OCI-LY7 (cell line): ENCODE measurements around the gene PPFIA2. TPM values are rescaled to one million over a fixed set of nuclear protein-coding genes. Genes with fewer than 3 reads are reported as not detected.

ENCODE experiments used
- BruUV-seq: library from RNA; stranded (reverse); fragments of 400-500 nt; replicated peaks from 2 replicates; lab custom pipeline; 2021; lab: Mats Ljungman, UMichigan
- CTCF ChIA-PET: fragments of 300-600 bp; sonication (Branson Sonifier 250); formaldehyde crosslinking; loops from one replicate; lab custom pipeline; 2022; ENCODE audit warnings: antibody characterized with exemption; ENCODE audit not compliant: unreplicated experiment; lab: Charles Lee
- POLR2A ChIA-PET: fragments of 300-600 bp; sonication (Branson Sonifier 250); formaldehyde crosslinking; loops from one replicate; lab custom pipeline; 2022; ENCODE audit warnings: antibody characterized with exemption; lab: Charles Lee
- DNase-seq: peaks from one replicate; pipeline ENCODE4 v3.0.0-alpha.2; 2015; ENCODE audit warnings: low spot score
- H2AFZ ChIP-seq: fragments of 200-600 bp; sonication (generic), shearing (Covaris generic); 2 replicates; pipeline ENCODE4 v1.6.1; 2014; ENCODE audit warnings: mild to moderate bottlenecking, antibody characterized with exemption, low read length, moderate library complexity
- H3K27ac ChIP-seq: fragments of 200-600 bp; sonication (generic); 2 replicates; pipeline ENCODE4 v1.5.1; 2014; ENCODE audit warnings: mixed run types, low read depth, mild to moderate bottlenecking, moderate library complexity, low read length, inconsistent platforms; ENCODE audit not compliant: poor library complexity, severe bottlenecking
- H3K36me3 ChIP-seq: fragments of 200-600 bp; sonication (generic); 2 replicates; pipeline ENCODE4 v1.6.1; 2014; ENCODE audit warnings: mild to moderate bottlenecking, antibody characterized with exemption, low read length, moderate library complexity, mixed read lengths; ENCODE audit not compliant: insufficient read depth
- H3K4me1 ChIP-seq: fragments of 200-600 bp; sonication (generic); 2 replicates; pipeline ENCODE4 v1.5.1; 2014; ENCODE audit warnings: mild to moderate bottlenecking, low read length; ENCODE audit not compliant: insufficient read depth, poor library complexity, severe bottlenecking
- H3K4me2 ChIP-seq: fragments of 200-600 bp; sonication (generic); 2 replicates; pipeline ENCODE4 v1.6.1; 2014; ENCODE audit warnings: mild to moderate bottlenecking, low read length
- H3K4me3 ChIP-seq: fragments of 200-600 bp; sonication (generic); 2 replicates; pipeline ENCODE4 v1.5.1; 2014; ENCODE audit warnings: mild to moderate bottlenecking, low read depth, low read length; ENCODE audit not compliant: poor library complexity, severe bottlenecking
- H3K79me2 ChIP-seq: fragments of 200-600 bp; sonication (generic); 2 replicates; pipeline ENCODE4 v1.6.1; 2016; ENCODE audit warnings: low read depth, mild to moderate bottlenecking, low read length, moderate library complexity, mixed read lengths; ENCODE audit not compliant: insufficient read depth
- H3K9me2 ChIP-seq: fragments of 200-600 bp; sonication (generic); 2 replicates; pipeline ENCODE4 v1.6.1; 2016; ENCODE audit warnings: mild to moderate bottlenecking, low read length, mixed read lengths; ENCODE audit not compliant: insufficient read depth
- H3K9me3 ChIP-seq: fragments of 200-600 bp; sonication (generic); 2 replicates; pipeline ENCODE4 v1.6.1; 2014; ENCODE audit warnings: mild to moderate bottlenecking, mixed run types, low read length, mixed read lengths
- H4K20me1 ChIP-seq: fragments of 200-600 bp; sonication (generic); 2 replicates; pipeline ENCODE4 v1.6.1; 2014; ENCODE audit warnings: mild to moderate bottlenecking, antibody characterized with exemption, low read length, moderate library complexity, mixed read lengths; ENCODE audit not compliant: insufficient read depth
- EZH2phosphoT487 ChIP-seq: fragments of 200-600 bp; sonication (generic); IDR thresholded peaks from 2 replicates; pipeline ENCODE4 v1.6.1; 2018; ENCODE audit warnings: low read depth, borderline replicate concordance, mild to moderate bottlenecking, mixed run types, antibody characterized with exemption, low read length, moderate library complexity, mixed read lengths
- intact Hi-C: fragments of 100-400 bp; cut with micrococcal nuclease; formaldehyde crosslinking; loops from one replicate; pipeline ENCODE4 v1.10.0; 2022; ENCODE audit not compliant: unreplicated experiment
- total RNA-seq, 2 experiments: library from RNA; depleted of rRNA in 1 of 2; stranded (reverse); fragments of >200 nt in 1 of 2; shearing (Covaris generic) in 1 of 2; gene quantifications; 2 replicates each; pipeline ENCODE4 v1.2.3, GENCODE V29; 2014 to 2022
- TF ChIP-seq, protein P1 (sequence below): fragments of 200-600 bp; sonication (generic); conservative IDR thresholded peaks from 2 replicates; pipeline ENCODE4 v1.5.1; 2014; ENCODE audit warnings: mild to moderate bottlenecking, antibody characterized with exemption, low read length, moderate library complexity, mixed read lengths

Gene PPFIA2
- total RNA-seq, 2 experiments from 2014 or later: not detected

- H3K4me3 ChIP-seq: no peak overlapping the region
- no peaks in the 10 kb centered on the region for H3K79me2 ChIP-seq
- no peaks in the 10 kb centered on the region for H4K20me1 ChIP-seq
- no peak overlapping the region for H2AFZ ChIP-seq
- H3K4me2 ChIP-seq: no peak overlapping the region
- no peaks in the 10 kb centered on the region for H3K9me3 ChIP-seq
- H3K9me2 ChIP-seq: no peaks in the 10 kb centered on the region
- BruUV-seq: no TSS peak
- H3K4me1 ChIP-seq: no peaks in the 10 kb centered on the region
- intact Hi-C loops: no loop called here
- ChIA-PET CTCF (no interaction called here), POLR2A (no interaction called here)
- no peak overlapping the region for H3K27ac ChIP-seq
- DNase-seq: no peak
- H3K36me3 ChIP-seq: no peaks in the 10 kb centered on the region
- TF ChIP-seq EZH2phosphoT487: no peak
- TF ChIP-seq, protein P1, sequence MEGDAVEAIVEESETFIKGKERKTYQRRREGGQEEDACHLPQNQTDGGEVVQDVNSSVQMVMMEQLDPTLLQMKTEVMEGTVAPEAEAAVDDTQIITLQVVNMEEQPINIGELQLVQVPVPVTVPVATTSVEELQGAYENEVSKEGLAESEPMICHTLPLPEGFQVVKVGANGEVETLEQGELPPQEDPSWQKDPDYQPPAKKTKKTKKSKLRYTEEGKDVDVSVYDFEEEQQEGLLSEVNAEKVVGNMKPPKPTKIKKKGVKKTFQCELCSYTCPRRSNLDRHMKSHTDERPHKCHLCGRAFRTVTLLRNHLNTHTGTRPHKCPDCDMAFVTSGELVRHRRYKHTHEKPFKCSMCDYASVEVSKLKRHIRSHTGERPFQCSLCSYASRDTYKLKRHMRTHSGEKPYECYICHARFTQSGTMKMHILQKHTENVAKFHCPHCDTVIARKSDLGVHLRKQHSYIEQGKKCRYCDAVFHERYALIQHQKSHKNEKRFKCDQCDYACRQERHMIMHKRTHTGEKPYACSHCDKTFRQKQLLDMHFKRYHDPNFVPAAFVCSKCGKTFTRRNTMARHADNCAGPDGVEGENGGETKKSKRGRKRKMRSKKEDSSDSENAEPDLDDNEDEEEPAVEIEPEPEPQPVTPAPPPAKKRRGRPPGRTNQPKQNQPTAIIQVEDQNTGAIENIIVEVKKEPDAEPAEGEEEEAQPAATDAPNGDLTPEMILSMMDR: no peak
Observed at GRCh38 chr12:81539279-81539678, 219.9 kb downstream of the PPFIA2 start.

DNA sequence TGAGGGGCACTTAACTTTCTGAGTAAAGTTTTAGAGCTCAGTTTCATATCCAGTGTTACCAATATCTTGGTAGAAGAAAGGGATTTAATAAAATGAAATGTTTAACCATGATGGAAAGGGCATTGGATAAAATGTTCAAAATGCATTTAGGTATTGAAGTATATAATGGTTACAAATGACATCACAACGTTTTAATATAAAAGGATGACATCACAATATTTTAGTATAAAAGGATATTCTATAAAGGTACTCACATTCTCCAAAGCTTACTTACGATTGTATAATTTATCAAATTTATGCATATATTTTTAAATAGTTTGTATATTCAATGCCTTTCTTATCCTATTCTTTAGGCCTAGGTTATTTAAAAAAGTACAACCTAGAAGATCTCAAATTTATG, 226.1 kb downstream of the PPFIA2 start:
- BruUV-seq: no TSS peak
- POLR2A ChIA-PET: no interaction called here
- intact Hi-C loops: no loop called here

GRCh38 chr12:81530352-81530751, 228.8 kb downstream of the PPFIA2 start:
- no peak overlapping the region for H2AFZ ChIP-seq
- no peaks in the 10 kb centered on the region for H3K36me3 ChIP-seq
- POLR2A ChIA-PET: interaction anchor here (0.6 kb wide), 1 partner anchor 8 kb away, joined by 3 read pairs; no protein-coding TSS in a partner anchor
- no TSS peak for BruUV-seq
- no peaks in the 10 kb centered on the region for H3K9me2 ChIP-seq
- no peak overlapping the region for H3K4me3 ChIP-seq
- intact Hi-C loops: no loop called here
- CTCF ChIA-PET: no interaction called here
- no peaks in the 10 kb centered on the region for H3K9me3 ChIP-seq
- no peak for TF ChIP-seq EZH2phosphoT487
- TF ChIP-seq, protein P1: no peak
- H3K27ac ChIP-seq: no peak overlapping the region
- H3K79me2 ChIP-seq: no peaks in the 10 kb centered on the region
- no peaks in the 10 kb centered on the region for H4K20me1 ChIP-seq
- no peaks in the 10 kb centered on the region for H3K4me1 ChIP-seq
- H3K4me2 ChIP-seq: no peak overlapping the region
- no peak for DNase-seq

More for the DNA sequence above, 226.1 kb downstream of the PPFIA2 start:
- DNase-seq: no peak
- H3K4me1 ChIP-seq: no peaks in the 10 kb centered on the region
- no peaks in the 10 kb centered on the region for H3K9me3 ChIP-seq
- H3K4me2 ChIP-seq: no peak overlapping the region
- H3K36me3 ChIP-seq: no peaks in the 10 kb centered on the region
- H3K4me3 ChIP-seq: no peak overlapping the region
- no peak overlapping the region for H3K27ac ChIP-seq
- H3K9me2 ChIP-seq: no peaks in the 10 kb centered on the region
- no peaks in the 10 kb centered on the region for H4K20me1 ChIP-seq
- CTCF ChIA-PET: no interaction called here
- H3K79me2 ChIP-seq: no peaks in the 10 kb centered on the region
- TF ChIP-seq, protein P1: no peak
- TF ChIP-seq EZH2phosphoT487: no peak
- no peak overlapping the region for H2AFZ ChIP-seq
